HG03432 (cell line): Measurements from ENCODE around the gene MAFB.

Source experiments
- ATAC-seq: cut with Tn5 transposase; IDR thresholded peaks from one replicate; pipeline ENCODE4 v1.9.1; 2021; ENCODE audit warnings: mild to moderate bottlenecking, moderate library complexity; ENCODE audit not compliant: unreplicated experiment

The MAFB gene

GRCh38 chr20:40663304-40663790 is 25.7 kb downstream of the MAFB start:
- ATAC-seq = no peak

- ATAC-seq = no peak
Measured at GRCh38 chr20:40659567-40659966, 29.5 kb downstream of the MAFB start.

GRCh38 chr20:40658509-40658908 is 30.5 kb downstream of the MAFB start:
- no peak for ATAC-seq

GRCh38 chr20:40657526-40657925 is 31.5 kb downstream of the MAFB start:
- ATAC-seq = no peak

- no peak for ATAC-seq
Measured at GRCh38 chr20:40655451-40655850, 33.6 kb downstream of the MAFB start.

GRCh38 chr20:40654876-40655275 is 34.2 kb downstream of the MAFB start:
- ATAC-seq = no peak

GRCh38 chr20:40652441-40652987 is 36.5 kb downstream of the MAFB start:
- no peak for ATAC-seq

GRCh38 chr20:40651151-40651550 is 37.9 kb downstream of the MAFB start:
- no peak for ATAC-seq

- no peak for ATAC-seq
Measured at GRCh38 chr20:40650707-40651106, 38.3 kb downstream of the MAFB start.

- no peak for ATAC-seq
Measured at GRCh38 chr20:40648210-40649072, 40.6 kb downstream of the MAFB start.

GRCh38 chr20:40646813-40647212 is 42.2 kb downstream of the MAFB start:
- no peak for ATAC-seq

GRCh38 chr20:40646361-40646760 is 42.7 kb downstream of the MAFB start:
- ATAC-seq = no peak

GRCh38 chr20:40644863-40645262 is 44.2 kb downstream of the MAFB start:
- no peak for ATAC-seq

- ATAC-seq = no peak
Measured at GRCh38 chr20:40643891-40644290, 45.1 kb downstream of the MAFB start.

GRCh38 chr20:40641809-40642208 is 47.2 kb downstream of the MAFB start:
- no peak for ATAC-seq

GRCh38 chr20:40641202-40641601 is 47.8 kb downstream of the MAFB start:
- ATAC-seq = no peak

GRCh38 chr20:40640667-40641066 is 48.4 kb downstream of the MAFB start:
- no peak for ATAC-seq

- ATAC-seq = no peak
Measured at GRCh38 chr20:40639676-40640355, 49.2 kb downstream of the MAFB start.

GRCh38 chr20:40639132-40639531 is 49.9 kb downstream of the MAFB start:
- ATAC-seq = no peak

- ATAC-seq = no peak
Measured at GRCh38 chr20:40638414-40638813, 50.6 kb downstream of the MAFB start.

GRCh38 chr20:40637176-40637575 is 51.9 kb downstream of the MAFB start:
- no peak for ATAC-seq

- no peak for ATAC-seq
Measured at GRCh38 chr20:40636486-40636885, 52.5 kb downstream of the MAFB start.
